Neural crest cell (in vitro differentiated cells): ENCODE measurements around the gene MB21D2. TPM values are rescaled to one million over a fixed set of nuclear protein-coding genes. Genes with fewer than 3 reads are reported as not detected.

Experiments used
- DNase-seq: peaks from one replicate; pipeline ENCODE4 v3.0.0; 2021; ENCODE audit warnings: low read depth, mixed read lengths, low spot score
- H3K27ac Mint-ChIP-seq: one replicate; pipeline ENCODE4 v1.8.0; 2021; ENCODE audit warnings: mild to moderate bottlenecking, mixed read lengths; ENCODE audit not compliant: unreplicated experiment
- H3K27me3 Mint-ChIP-seq: 2 replicates; pipeline ENCODE4 v1.8.0; 2021; ENCODE audit warnings: low read depth, mild to moderate bottlenecking, mixed read lengths
- H3K36me3 Mint-ChIP-seq: 2 replicates; pipeline ENCODE4 v1.8.0; 2021; ENCODE audit warnings: low read depth, mild to moderate bottlenecking, mixed read lengths
- H3K4me1 Mint-ChIP-seq: 2 replicates; pipeline ENCODE4 v1.8.0; 2021; ENCODE audit warnings: mixed read lengths
- H3K4me3 Mint-ChIP-seq: one replicate; pipeline ENCODE4 v1.8.0; 2021; ENCODE audit warnings: mild to moderate bottlenecking, mixed read lengths
- H3K9me3 Mint-ChIP-seq: 2 replicates; pipeline ENCODE4 v1.8.0; 2021; ENCODE audit warnings: mixed read lengths
- CTCF ChIP-seq: fragments of 200-600 bp; sonication (generic); conservative IDR thresholded peaks from 2 replicates; pipeline ENCODE4 v1.5.0; 2021; ENCODE audit warnings: antibody characterized with exemption, mild to moderate bottlenecking
- total RNA-seq: library from RNA; stranded (reverse); gene quantifications from 2 replicates; pipeline ENCODE4 v1.2.1, GENCODE V29; 2021

Gene MB21D2
- total RNA-seq, 1 donor from 2014 or later = 5.5 TPM

GRCh38 chr3:192875971-192876565 lies 41.6 kb downstream of the MB21D2 start:
- no peak for TF ChIP-seq CTCF
- Mint-ChIP-seq H3K36me3 (no peaks in the 10 kb centered on the region), H3K27ac (no peak overlapping the region), H3K4me1 (peaks cover 27% of the 10 kb centered on the region), H3K9me3 (peaks cover 3% of the 10 kb centered on the region), H3K27me3 (no peaks in the 10 kb centered on the region), H3K4me3 (no peak overlapping the region)
- no peak for DNase-seq

GRCh38 chr3:192870822-192871221 lies 46.8 kb downstream of the MB21D2 start:
- DNase-seq = no peak
- H3K4me3 Mint-ChIP-seq = no peak overlapping the region
- no peak for TF ChIP-seq CTCF
- no peaks in the 10 kb centered on the region for H3K27me3 Mint-ChIP-seq
- no peaks in the 10 kb centered on the region for H3K36me3 Mint-ChIP-seq
- H3K4me1 Mint-ChIP-seq = peaks cover 25% of the 10 kb centered on the region
- H3K9me3 Mint-ChIP-seq = peaks cover 3% of the 10 kb centered on the region
- no peak overlapping the region for H3K27ac Mint-ChIP-seq

- Mint-ChIP-seq H3K4me3 (no peak overlapping the region), H3K36me3 (no peaks in the 10 kb centered on the region), H3K9me3 (peaks cover 3% of the 10 kb centered on the region), H3K4me1 (peaks cover 23% of the 10 kb centered on the region), H3K27ac (no peak overlapping the region), H3K27me3 (no peaks in the 10 kb centered on the region)
- DNase-seq = no peak
- TF ChIP-seq CTCF = no peak
Measured at GRCh38 chr3:192869131-192870031, 48.3 kb downstream of the MB21D2 start.

DNA sequence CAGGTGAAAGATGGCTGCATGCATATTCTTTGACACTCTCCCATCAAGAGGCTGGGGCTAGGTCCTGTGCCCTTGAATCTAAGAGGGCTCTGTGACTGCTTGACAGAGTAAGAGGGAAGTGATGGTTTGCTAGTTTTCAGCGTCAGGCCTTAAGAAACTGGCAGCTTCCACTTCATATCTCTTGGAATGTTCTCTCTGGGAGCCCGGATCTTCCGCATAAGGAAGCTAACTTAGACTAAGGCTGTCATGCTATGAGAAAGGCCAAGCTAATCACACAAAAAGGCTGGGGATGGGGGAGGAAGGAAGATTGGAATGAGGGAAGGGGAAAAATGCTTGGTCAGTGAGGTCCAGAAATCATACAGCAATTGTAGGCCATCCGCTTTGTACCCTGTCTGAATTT lies 50.0 kb downstream of the MB21D2 start:
- Mint-ChIP-seq H3K9me3 (no peaks in the 10 kb centered on the region), H3K27me3 (no peaks in the 10 kb centered on the region), H3K27ac (peak overlapping the region; percentile 7), H3K4me1 (peaks cover 15% of the 10 kb centered on the region), H3K4me3 (no peak overlapping the region), H3K36me3 (no peaks in the 10 kb centered on the region)
- TF ChIP-seq CTCF = no peak
- DNase-seq = no peak

DNA sequence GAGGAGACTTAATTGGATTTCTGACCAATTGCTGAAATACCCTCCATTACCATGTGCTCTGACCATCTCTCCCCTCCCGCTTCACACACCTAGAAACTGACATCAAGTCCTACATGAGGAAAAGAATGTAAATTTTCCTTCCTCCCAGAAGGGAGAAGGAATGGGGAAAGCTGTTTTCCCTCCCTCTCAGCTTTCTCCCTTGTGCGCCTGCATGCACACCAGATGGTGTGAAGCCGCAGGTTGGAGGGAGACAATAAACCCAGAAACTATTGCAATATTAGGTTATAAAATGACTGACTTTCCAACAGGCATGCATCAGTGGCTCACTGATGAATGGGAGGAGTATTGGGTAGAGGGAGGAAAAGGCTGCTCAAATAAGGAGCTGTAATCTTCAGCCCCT lies 50.9 kb downstream of the MB21D2 start:
- no peak overlapping the region for H3K27ac Mint-ChIP-seq
- H3K36me3 Mint-ChIP-seq = peaks cover 2% of the 10 kb centered on the region
- peaks cover 15% of the 10 kb centered on the region for H3K4me1 Mint-ChIP-seq
- H3K27me3 Mint-ChIP-seq = no peaks in the 10 kb centered on the region
- H3K4me3 Mint-ChIP-seq = no peak overlapping the region
- no peaks in the 10 kb centered on the region for H3K9me3 Mint-ChIP-seq
- no peak for TF ChIP-seq CTCF
- no peak for DNase-seq
